ENCODE results near the gene HSDL2. TPM values are rescaled to one million over a fixed set of nuclear protein-coding genes. Genes with fewer than 3 reads are reported as not detected.

The HSDL2 gene
- total RNA-seq, 4 donors from 2014 or later: 72.9 to 112 (median 101) TPM

DNA sequence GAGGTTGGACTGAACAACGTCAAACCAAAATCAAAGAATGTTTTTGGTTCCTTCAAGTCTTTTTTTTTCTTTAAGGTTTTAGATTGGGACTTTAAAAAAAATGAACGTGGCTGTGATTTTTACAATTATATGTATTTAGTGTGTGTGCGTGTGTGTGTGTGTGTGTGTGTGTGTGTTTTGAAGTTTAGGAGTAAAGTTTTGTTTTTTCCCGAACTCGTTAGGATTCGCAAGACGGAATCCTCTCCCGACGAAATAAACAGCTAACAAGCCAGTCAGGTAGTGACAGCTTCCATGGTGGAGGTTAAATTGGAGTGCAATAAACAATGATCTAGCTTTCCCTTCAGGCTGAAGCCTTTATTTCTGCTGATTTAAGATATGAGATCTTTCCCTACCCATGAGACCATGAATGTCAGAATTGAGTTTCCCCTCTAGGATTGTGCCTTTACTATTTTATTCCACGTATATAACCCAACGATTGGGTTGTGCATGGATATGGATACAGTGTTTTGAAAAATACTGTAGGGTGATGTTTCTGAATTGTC lies 108.0 kb downstream of the HSDL2 start:
- TF ChIP-seq, protein P1, sequence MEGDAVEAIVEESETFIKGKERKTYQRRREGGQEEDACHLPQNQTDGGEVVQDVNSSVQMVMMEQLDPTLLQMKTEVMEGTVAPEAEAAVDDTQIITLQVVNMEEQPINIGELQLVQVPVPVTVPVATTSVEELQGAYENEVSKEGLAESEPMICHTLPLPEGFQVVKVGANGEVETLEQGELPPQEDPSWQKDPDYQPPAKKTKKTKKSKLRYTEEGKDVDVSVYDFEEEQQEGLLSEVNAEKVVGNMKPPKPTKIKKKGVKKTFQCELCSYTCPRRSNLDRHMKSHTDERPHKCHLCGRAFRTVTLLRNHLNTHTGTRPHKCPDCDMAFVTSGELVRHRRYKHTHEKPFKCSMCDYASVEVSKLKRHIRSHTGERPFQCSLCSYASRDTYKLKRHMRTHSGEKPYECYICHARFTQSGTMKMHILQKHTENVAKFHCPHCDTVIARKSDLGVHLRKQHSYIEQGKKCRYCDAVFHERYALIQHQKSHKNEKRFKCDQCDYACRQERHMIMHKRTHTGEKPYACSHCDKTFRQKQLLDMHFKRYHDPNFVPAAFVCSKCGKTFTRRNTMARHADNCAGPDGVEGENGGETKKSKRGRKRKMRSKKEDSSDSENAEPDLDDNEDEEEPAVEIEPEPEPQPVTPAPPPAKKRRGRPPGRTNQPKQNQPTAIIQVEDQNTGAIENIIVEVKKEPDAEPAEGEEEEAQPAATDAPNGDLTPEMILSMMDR (IDR thresholded peaks at IDR 0.05; ENCODE audit: low read depth): no peak

DNA sequence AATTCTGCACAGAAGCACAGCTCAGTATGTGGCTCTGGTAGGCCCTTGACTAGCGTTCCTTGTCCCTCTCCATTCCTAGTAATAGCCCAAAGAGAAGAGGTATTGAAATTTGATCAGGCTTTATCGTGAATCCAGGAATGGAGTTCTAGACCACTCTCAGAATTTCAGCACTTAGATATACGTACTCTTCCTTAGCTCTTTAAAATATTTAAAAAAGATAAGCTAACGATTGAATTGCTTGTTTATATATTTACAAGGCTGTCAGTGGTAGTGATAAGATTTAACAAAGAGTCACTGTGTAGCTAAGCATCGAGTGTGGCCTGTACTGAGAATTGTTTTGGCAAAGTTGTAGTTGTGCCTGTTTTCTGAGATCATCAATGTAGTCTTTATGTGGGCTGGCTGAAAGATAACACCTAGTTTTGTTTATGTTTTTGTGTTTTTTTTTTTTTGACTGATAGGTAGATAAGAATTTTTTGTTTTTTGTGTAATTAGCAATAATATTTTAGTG lies 109.2 kb downstream of the HSDL2 start:
- TF ChIP-seq, protein P1 (IDR thresholded peaks at IDR 0.05; ENCODE audit: low read depth): no peak

DNA sequence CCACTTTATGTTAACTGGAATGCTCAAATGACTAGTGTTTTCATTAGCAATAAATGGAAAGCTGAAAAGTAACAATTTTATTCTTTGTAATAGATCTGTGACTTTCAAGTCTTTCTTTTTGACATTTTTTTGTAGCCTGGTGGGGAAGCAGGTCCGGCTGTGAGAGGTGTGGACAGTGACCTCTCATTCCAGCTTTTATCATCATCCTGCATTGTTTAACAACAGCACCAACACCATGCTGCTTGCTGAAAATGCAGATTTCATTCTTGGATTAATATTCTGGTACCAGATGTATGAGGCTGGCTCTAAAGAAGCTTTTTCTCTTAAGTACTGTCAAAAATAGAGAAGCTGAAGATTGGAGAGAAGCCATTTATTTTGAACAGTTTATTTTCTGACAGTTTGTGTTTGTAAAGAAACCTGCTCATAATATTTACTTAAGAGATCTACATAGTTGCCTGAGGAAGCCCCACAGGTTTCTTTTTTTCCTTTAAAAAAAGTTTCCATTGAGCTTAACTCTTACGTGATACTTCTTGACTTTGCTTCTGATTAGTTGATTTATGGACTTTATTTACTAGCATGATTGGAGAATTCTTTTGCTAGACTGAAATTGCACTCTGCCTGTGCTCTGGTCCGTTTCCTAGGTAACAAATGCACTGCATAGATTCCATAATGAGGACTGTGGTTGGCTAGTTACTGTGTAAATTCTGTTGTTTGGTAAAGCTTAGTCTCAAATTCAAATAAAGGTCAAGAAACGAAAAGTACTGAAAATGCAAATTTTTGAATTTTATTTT lies 110.2 kb downstream of the HSDL2 start:
- TF ChIP-seq, protein P1 (IDR thresholded peaks at IDR 0.05; ENCODE audit: low read depth): no peak

DNA sequence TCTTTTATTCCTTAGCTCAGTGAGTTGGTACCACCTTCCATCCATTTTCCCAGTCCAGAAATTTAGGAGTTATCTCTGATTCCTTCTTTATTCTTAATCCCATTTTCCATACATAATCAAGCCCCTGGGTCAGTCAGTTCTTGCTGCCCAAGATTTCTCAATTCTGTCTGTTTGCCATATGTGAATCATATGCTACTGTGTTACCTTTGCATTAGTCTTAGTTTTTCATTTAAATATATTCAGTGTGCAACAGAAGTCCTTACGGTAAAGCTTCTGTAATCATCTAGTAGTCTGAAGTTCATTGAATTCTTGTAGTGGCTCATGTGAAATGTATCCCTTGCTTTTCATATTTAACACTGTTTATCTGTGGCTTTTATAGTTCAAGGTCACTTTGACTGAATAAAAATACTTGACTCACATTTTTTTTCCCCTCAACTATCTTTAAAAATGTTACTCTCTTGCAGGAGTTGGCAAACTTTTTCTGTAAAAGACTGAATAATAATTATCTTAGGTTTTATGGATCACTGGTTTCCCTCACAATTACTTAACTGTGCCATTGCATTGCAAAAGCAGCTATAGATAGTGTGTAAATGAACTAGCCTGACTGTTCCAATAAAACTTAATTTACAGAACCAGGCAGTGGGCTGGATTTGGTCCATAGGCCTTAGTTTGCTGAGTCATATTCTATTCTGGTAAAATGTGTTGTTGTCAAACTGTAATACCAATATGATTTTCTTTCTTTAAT lies 113.7 kb downstream of the HSDL2 start:
- TF ChIP-seq, protein P1 (IDR thresholded peaks at IDR 0.05; ENCODE audit: low read depth): no peak

DNA sequence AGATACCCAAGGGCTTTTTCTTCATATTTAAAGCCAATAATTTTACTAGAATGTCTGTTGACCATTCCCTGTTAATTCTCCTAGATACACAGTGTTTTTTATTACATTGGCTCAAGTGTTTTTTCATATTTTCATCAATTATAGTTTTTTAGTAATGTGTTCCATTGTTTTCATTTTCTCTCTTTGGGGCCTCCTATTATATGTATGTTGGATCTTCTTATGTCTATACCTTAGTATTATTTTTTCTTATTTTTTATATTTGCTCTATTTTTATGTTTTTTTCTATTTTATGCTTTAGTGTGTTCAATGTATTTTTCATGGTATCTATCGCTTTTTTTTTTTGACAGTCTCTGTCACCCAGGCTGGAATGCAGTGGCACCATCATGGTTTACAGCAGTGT lies 114.2 kb downstream of the HSDL2 start:
- TF ChIP-seq, protein P1 (IDR thresholded peaks at IDR 0.05; ENCODE audit: low read depth): no peak

DNA sequence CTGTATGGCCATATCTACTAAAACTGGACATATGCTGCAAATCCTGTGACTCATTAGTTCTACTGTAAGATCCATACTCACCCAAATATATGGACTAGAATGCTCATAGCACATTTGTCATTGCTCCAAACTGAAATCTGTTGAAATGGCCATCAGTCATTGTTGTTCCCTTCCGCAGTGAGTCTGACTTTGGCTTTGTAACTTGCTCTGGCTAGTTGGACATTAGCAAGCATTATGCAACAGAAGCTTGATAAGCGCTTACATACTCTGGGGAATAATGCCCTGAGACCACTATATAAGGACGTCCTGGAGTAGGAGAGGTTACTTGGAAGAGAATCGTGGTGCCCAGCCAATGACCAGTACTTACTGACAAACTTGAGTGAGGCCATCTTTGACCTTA lies 115.7 kb downstream of the HSDL2 start:
- TF ChIP-seq, protein P1 (IDR thresholded peaks at IDR 0.05; ENCODE audit: low read depth): no peak

Data from subcutaneous adipose tissue (tissue), 4 donors.